Heart right ventricle (tissue), 16 donors: ENCODE results near the gene IL36G. TPM values are rescaled to one million over a fixed set of nuclear protein-coding genes. Genes with fewer than 3 reads are reported as not detected.

ENCODE experiments used
- ATAC-seq, 8 donors: fragments of 200-7000 bp; cut with Tn5 transposase; one replicate each; pipeline ENCODE4 v1.9.1; 2020; ENCODE audit warnings: mild to moderate bottlenecking in 8 of 8, moderate library complexity in 8 of 8, moderate number of reproducible peaks in 1 of 8
- DNase-seq, 2 donors: peaks; one replicate each; pipeline ENCODE4 v3.0.0-alpha.2; 2020
- H3K27ac ChIP-seq, 10 donors: fragments of 200-600 bp; sonication (generic) in 2 of 10; one replicate each; pipeline versions ENCODE4 v1.5.0 to v1.8.0; 2020 to 2022; ENCODE audit warnings: mild to moderate bottlenecking in 3 of 10
- H3K27me3 ChIP-seq, 7 donors: fragments of 200-600 bp; one replicate each; pipeline ENCODE4 v1.8.0; 2021 to 2022; ENCODE audit warnings: mild to moderate bottlenecking in 2 of 7
- H3K36me3 ChIP-seq, 9 donors: fragments of 200-600 bp; sonication (generic) in 1 of 9; one replicate each; pipeline versions ENCODE4 v1.5.0 to v1.8.0; 2020 to 2022; ENCODE audit warnings: mild to moderate bottlenecking in 2 of 9
- H3K4me1 ChIP-seq, 9 donors: fragments of 200-600 bp; sonication (generic) in 1 of 9; one replicate each; pipeline versions ENCODE4 v1.5.0 to v1.8.0; 2020 to 2022; ENCODE audit warnings: mild to moderate bottlenecking in 4 of 9
- H3K4me3 ChIP-seq, 10 donors: fragments of 200-600 bp; sonication (generic) in 2 of 10; one replicate each; pipeline versions ENCODE4 v1.5.0 to v1.8.0; 2020 to 2022; ENCODE audit warnings: mild to moderate bottlenecking in 7 of 10, moderate library complexity in 2 of 10
- H3K9me3 ChIP-seq, 11 donors: fragments of 200-600 bp in 10 of 11; sonication (generic) in 2 of 11; one replicate each; pipeline versions ENCODE4 v1.5.0 to v1.8.0; 2013 to 2022; ENCODE audit warnings: mild to moderate bottlenecking in 2 of 11, control low read depth in 1 of 11, moderate library complexity in 1 of 11
- CTCF ChIP-seq, 9 donors: fragments of 200-600 bp; sonication (generic) in 2 of 9; IDR thresholded peaks; one replicate each; pipeline versions ENCODE4 v1.5.0 to v1.8.0; 2021 to 2022; ENCODE audit warnings: antibody characterized with exemption in 9 of 9, mild to moderate bottlenecking in 5 of 9, moderate library complexity in 1 of 9
- WGBS, 2 donors: extraction: QIAGEN DNeasy Blood & Tissue Kit; methylation state at CpG; one replicate each; pipeline ENCODE4 v1.1.7; 2013; ENCODE audit warnings: inconsistent platforms in 1 of 2; 5-methylcytosine and 5-hydroxymethylcytosine counted together
- intact Hi-C, 10 donors: fragments of 100-400 bp; cut with DNase I; formaldehyde crosslinking; loops; one replicate each; pipeline versions ENCODE4 v1.11.1 to v1.14.2; 2022
- polyA plus RNA-seq, 2 donors: library from polyadenylated mRNA; stranded (reverse); fragments of 200-250 nt; gene quantifications; one replicate each; pipeline ENCODE4 v1.2.3, GENCODE V29; 2013
- total RNA-seq, 10 donors: library from RNA; stranded (reverse); fragmentation: NEBNext Ultra II Directional in 3 of 10; extraction: Animal tissue kit (Norgen Biotek cat#: 25700) in 3 of 10; gene quantifications; one replicate each; pipeline versions ENCODE4 v1.2.1 to v1.2.4, GENCODE V29; 2021 to 2023
- donor health status: Arrhythmogenic right ventricular cardiomyopathy.
- donor health status: ischemic (EF 13 %, LVEDD 7.1; RV severe dilation, severe dysfunction).
- donor health status: healthy with polysubstance abuse.
- donor health status: DM: no; HTN: yes; CAD: no.
- donor health status: DM: no; HTN: no; CAD: no.
- donor health status: ischemic (EF 25% LVEDD 6.9; RV normal size, moderate dysfunction).
- donor health status: ischemic (EF 25% LVEDD 5.7; RV mildly dilated, moderate dysfunction).
- donor health status: healthy.
- donor health status: DM: yes; HTN: yes; CAD: no.
- donor health status: Ischemic cardiomyopathy.
- donor health status: ischemic (EF 35%, LVEDD 5.7; RV mildly dilated, moderate dysfunction).
- donor health status: nonischemic (EF 11% LVEDD 7.7; RV severe dilation, severe dysfunction).
- donor health status: DM: yes; HTN: yes; CAD: no.
- donor health status: PGD.
- donor health status: ischemic (EF 29% LVEDD 5.4; RV normal size, mild dysfunction).
- donor health status: nonischemic (EF 23%, LVEDD 6.1; RV moderate dilation, normal function).

IL36G gene
- total and polyA plus RNA-seq, 12 donors, result not detected

- Histone ChIP-seq H3K36me3 (no peaks in the 10 kb centered on the region), H3K4me3 (no peak overlapping the region), H3K27ac (no peak overlapping the region), H3K9me3 (peaks cover 0 to 42% (median 21%) of the 10 kb centered on the region in 11 donors), H3K4me1 (no peaks in the 10 kb centered on the region), H3K27me3 (peaks cover 0 to 5% (median 0%) of the 10 kb centered on the region in 7 donors)
- no peak for ATAC-seq
- no peak for DNase-seq
- intact Hi-C loops, result no loop called here
- TF ChIP-seq CTCF (IDR thresholded peaks at IDR 0.05), result no peak
- WGBS, 2 donors, result 60 to 68% methylated on average over 6 of the region's 6 CpGs
Measured at GRCh38 chr2:112996635-112997034, 18.8 kb downstream of the IL36G start.

GRCh38 chr2:112997151-112997550, 19.3 kb downstream of the IL36G start:
- Histone ChIP-seq H3K36me3 (no peaks in the 10 kb centered on the region), H3K27me3 (peaks cover 0 to 5% (median 0%) of the 10 kb centered on the region in 7 donors), H3K4me1 (no peaks in the 10 kb centered on the region), H3K27ac (no peak overlapping the region), H3K4me3 (no peak overlapping the region), H3K9me3 (peaks cover 0 to 41% (median 16%) of the 10 kb centered on the region in 11 donors)
- 85 to 86% methylated on average over 1 of the region's 1 CpG for WGBS, 2 donors
- no peak for TF ChIP-seq CTCF (IDR thresholded peaks at IDR 0.05)
- ATAC-seq (no peak), DNase-seq (no peak)
- intact Hi-C loops, result no loop called here

- TF ChIP-seq CTCF (IDR thresholded peaks at IDR 0.05), result no peak
- Histone ChIP-seq H3K27me3 (peaks cover 0 to 5% (median 3%) of the 10 kb centered on the region in 7 donors), H3K9me3 (peaks cover 0 to 31% (median 7%) of the 10 kb centered on the region in 11 donors), H3K4me3 (no peak overlapping the region), H3K27ac (no peak overlapping the region), H3K4me1 (no peaks in the 10 kb centered on the region), H3K36me3 (no peaks in the 10 kb centered on the region)
- no peak for ATAC-seq
- WGBS, 2 donors, result 70 to 72% methylated on average over 1 of the region's 1 CpG
- intact Hi-C loops, result no loop called here
- no peak for DNase-seq
Measured at GRCh38 chr2:113000436-113000835, 22.6 kb downstream of the IL36G start.

DNA sequence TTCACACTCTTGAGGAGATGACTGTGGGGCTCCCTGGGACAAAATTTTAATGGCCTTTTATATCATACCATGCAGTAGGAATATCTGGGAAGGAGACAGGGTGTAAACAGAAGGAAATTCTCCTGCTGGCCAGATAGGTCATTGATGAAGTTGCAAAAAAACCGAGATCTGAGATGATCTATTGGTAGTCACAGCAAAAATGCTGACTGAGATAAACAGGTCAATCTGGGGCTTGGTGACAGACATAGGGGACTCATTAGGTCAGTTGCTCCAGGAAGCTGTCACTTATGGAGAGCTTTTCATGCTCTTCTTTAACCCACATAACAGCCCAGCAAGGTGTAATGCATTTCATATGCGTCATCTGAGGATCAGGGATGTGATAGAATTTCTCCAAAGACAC, 24.9 kb downstream of the IL36G start:
- Histone ChIP-seq H3K4me1 (no peaks in the 10 kb centered on the region), H3K36me3 (no peaks in the 10 kb centered on the region), H3K27me3 (peaks cover 0 to 4% (median 0%) of the 10 kb centered on the region in 7 donors), H3K27ac (no peak overlapping the region), H3K9me3 (peaks cover 0 to 31% (median 7%) of the 10 kb centered on the region in 11 donors), H3K4me3 (no peak overlapping the region)
- DNase-seq (no peak), ATAC-seq (no peak)
- 60 to 75% methylated on average over 2 of the region's 2 CpGs for WGBS, 2 donors
- intact Hi-C loops, result no loop called here
- no peak for TF ChIP-seq CTCF (IDR thresholded peaks at IDR 0.05)
